HepG2 (cell line): Measurements from ENCODE around the gene CCDC142. TPM values are rescaled to one million over a fixed set of nuclear protein-coding genes. Genes with fewer than 3 reads are reported as not detected.

Source experiments
- ARID5B ChIP-seq: IDR thresholded peaks from 2 replicates; pipeline ENCODE4 v1.4.0; 2020; ENCODE audit warnings: mild to moderate bottlenecking, missing genetic modification reagents
- ARNTL ChIP-seq: sonication (generic); formaldehyde crosslinking; IDR thresholded peaks from 2 replicates; pipeline ENCODE4 v1.4.0; 2020; ENCODE audit warnings: mild to moderate bottlenecking, missing genetic modification reagents
- CBX5 ChIP-seq: sonication (generic); formaldehyde crosslinking; IDR thresholded peaks from 2 replicates; pipeline ENCODE4 v1.4.0; 2020; ENCODE audit warnings: missing genetic modification reagents, borderline replicate concordance
- HMGXB4 ChIP-seq, 2 experiments: sonication (generic) in 1 of 2; formaldehyde crosslinking in 1 of 2; IDR thresholded peaks; 2 replicates each; pipeline versions ENCODE4 v1.4.0 to v1.6.1; 2018 to 2020; ENCODE audit warnings: missing genetic modification reagents in 2 of 2, borderline replicate concordance in 1 of 2, low read depth in 1 of 2, mild to moderate bottlenecking in 1 of 2, missing biosample characterization in 1 of 2
- PRDM15 ChIP-seq: sonication (generic); formaldehyde crosslinking; IDR thresholded peaks from 2 replicates; pipeline ENCODE4 v1.4.0; 2020; ENCODE audit warnings: missing genetic modification reagents
- SMAD9 ChIP-seq: sonication (generic); formaldehyde crosslinking; IDR thresholded peaks from 2 replicates; pipeline ENCODE4 v1.5.1; 2020; ENCODE audit warnings: mild to moderate bottlenecking, missing genetic modification reagents
- SOX13 ChIP-seq, 3 experiments: fragments of 450-650 bp in 1 of 3; sonication (generic) in 1 of 3; formaldehyde crosslinking in 1 of 3; IDR thresholded peaks in 2 of 3; conservative IDR thresholded peaks in 1 of 3; 2 replicates each; pipeline versions ENCODE4 v1.5.0 to v1.6.1; 2016 to 2020; ENCODE audit warnings: antibody characterized with exemption in 1 of 3, mild to moderate bottlenecking in 1 of 3, missing compliant biosample characterization in 1 of 3, missing genetic modification reagents in 1 of 3, moderate library complexity in 1 of 3
- UBTF ChIP-seq: sonication (generic); formaldehyde crosslinking; IDR thresholded peaks from 2 replicates; pipeline ENCODE4 v1.4.0; 2020; ENCODE audit warnings: mild to moderate bottlenecking, missing genetic modification reagents
- ZFY ChIP-seq: sonication (generic); formaldehyde crosslinking; IDR thresholded peaks from 2 replicates; pipeline ENCODE4 v1.4.0; 2020; ENCODE audit warnings: missing genetic modification reagents
- ZNF280B ChIP-seq: sonication (generic); formaldehyde crosslinking; IDR thresholded peaks from 2 replicates; pipeline ENCODE4 v1.5.0; 2020; ENCODE audit warnings: missing genetic modification reagents, mild to moderate bottlenecking, borderline replicate concordance
- ZSCAN20 ChIP-seq: sonication (generic); formaldehyde crosslinking; IDR thresholded peaks from 2 replicates; pipeline ENCODE4 v1.4.0; 2020; ENCODE audit warnings: missing genetic modification reagents, mild to moderate bottlenecking, borderline replicate concordance
- polyA plus RNA-seq, 8 experiments: library from polyadenylated mRNA; depleted of rRNA in 3 of 8; stranded (reverse) in 7 of 8; unstranded in 1 of 8; fragments of >200 nt; fragmentation: Illumina TruSeq in 4 of 8; extraction: Trizol in 4 of 8; gene quantifications; 2 replicates each; pipeline versions ENCODE4 v1.2.1 to v1.2.3, GENCODE V29; 2011 to 2016; ENCODE audit warnings: low read depth in 4 of 8, missing spikeins in 1 of 8, mixed read lengths in 1 of 8; ENCODE audit not compliant: insufficient read depth in 1 of 8
- total RNA-seq, 5 experiments: library from RNA; depleted of rRNA; stranded (reverse); fragments of >200 nt; fragmentation: Illumina TruSeq; extraction: Trizol; gene quantifications; 2 replicates each; pipeline ENCODE4 v1.2.3, GENCODE V29; 2016; ENCODE audit warnings: low read depth in 1 of 5

The CCDC142 gene
- total and polyA plus RNA-seq, 2 of the 13 experiments (the other 11 are each of a cell fraction or from before 2014, with no cell fraction given): 14.7 to 30.4 TPM

- TF ChIP-seq ZNF280B (CRISPR knock-in tag) (0 out of 2 replicates have a peak, but pooled peaks have one; percentile 8), ARID5B (CRISPR knock-in tag) (peak; percentile 56; the same call in 1 of the 2 replicates), ARNTL (peak; percentile 44), HMGXB4 (CRISPR knock-in tag; IDR thresholded peaks at IDR 0.05; ENCODE audit: borderline replicate concordance in 1 of 2, low read depth in 1 of 2) (peak; percentile 72 to 92), UBTF (peak; percentile 81; the same call in 1 of the 2 replicates), CBX5 (CRISPR knock-in tag) (0 out of 2 replicates have a peak, but pooled peaks have one; percentile 83), SMAD9 (CRISPR knock-in tag) (no peak), ZFY (CRISPR knock-in tag) (peak; percentile 83), PRDM15 (CRISPR knock-in tag) (peak; percentile 62), ZSCAN20 (CRISPR knock-in tag) (0 out of 2 replicates have a peak, but pooled peaks have one; percentile 26), SOX13 (IDR thresholded peaks at IDR 0.05) (no peak), SOX13 (CRISPR knock-in tag; conservative IDR thresholded peaks at IDR 0.05 in 1 of 2, IDR thresholded peaks at IDR 0.05 in 1 of 2) (peak in 1 of 2 experiments; percentile 32; a peak in 2 of 4 replicates)
Measured at GRCh38 chr2:74529357-74530238, 46.8 kb upstream of the CCDC142 start, which contains the start of the genes AUP1 and HTRA2 (continued).
